Smooth muscle cell (in vitro differentiated cells): Measurements from ENCODE around the gene MANBA. TPM values are rescaled to one million over a fixed set of nuclear protein-coding genes. Genes with fewer than 3 reads are reported as not detected.
"Not testable (repeated sequence)": the region's sequence is repeated elsewhere in the genome, so short reads cannot be mapped to it uniquely, and the experiment has no call there.

Source experiments
- DNase-seq: peaks from one replicate; lab custom pipeline; 2025; ENCODE audit not compliant: unreplicated experiment; lab: John Stamatoyannopoulos, UW
- H2AFZ ChIP-seq: fragments of 200-600 bp; sonication (generic); 2 replicates; pipeline ENCODE4 v1.6.0; 2016; ENCODE audit warnings: antibody characterized with exemption, low read depth, mild to moderate bottlenecking
- H3F3A ChIP-seq: fragments of 200-600 bp; sonication (generic); 2 replicates; pipeline ENCODE4 v1.6.0; 2017; ENCODE audit warnings: antibody characterized with exemption, low read depth
- H3K27ac ChIP-seq: fragments of 200-600 bp; sonication (generic); 2 replicates; pipeline ENCODE4 v1.5.1; 2016; ENCODE audit warnings: low read depth, mild to moderate bottlenecking
- H3K27me3 ChIP-seq: fragments of 200-600 bp; sonication (generic); 2 replicates; pipeline ENCODE4 v1.6.1; 2016; ENCODE audit warnings: low read depth, mild to moderate bottlenecking
- H3K36me3 ChIP-seq: fragments of 200-600 bp; sonication (generic); 2 replicates; pipeline ENCODE4 v1.5.1; 2016; ENCODE audit warnings: low read depth
- H3K4me1 ChIP-seq: fragments of 200-600 bp; sonication (generic); 2 replicates; pipeline ENCODE4 v1.5.1; 2016; ENCODE audit warnings: low read depth
- H3K4me2 ChIP-seq: fragments of 200-600 bp; sonication (generic); 2 replicates; pipeline ENCODE4 v1.6.0; 2016; ENCODE audit warnings: mild to moderate bottlenecking
- H3K4me3 ChIP-seq: fragments of 200-600 bp; sonication (generic); 2 replicates; pipeline ENCODE4 v1.5.1; 2016; ENCODE audit warnings: mild to moderate bottlenecking
- H3K79me2 ChIP-seq: fragments of 200-600 bp; sonication (generic); 2 replicates; pipeline ENCODE4 v1.6.0; 2016; ENCODE audit warnings: low read depth, mild to moderate bottlenecking
- H3K9ac ChIP-seq: fragments of 200-600 bp; sonication (generic); 2 replicates; pipeline ENCODE4 v1.6.0; 2016; ENCODE audit warnings: low read depth
- H3K9me3 ChIP-seq: fragments of 200-600 bp; sonication (generic); replicated peaks from 2 replicates; pipeline ENCODE4 v1.5.1; 2016; ENCODE audit warnings: low read depth
- H4K20me1 ChIP-seq: fragments of 200-600 bp; sonication (generic); 2 replicates; pipeline ENCODE4 v1.6.0; 2016; ENCODE audit warnings: low read depth
- CTCF ChIP-seq: fragments of 200-600 bp; sonication (generic); IDR thresholded peaks from 2 replicates; pipeline ENCODE4 v1.5.1; 2017; ENCODE audit warnings: borderline replicate concordance, mild to moderate bottlenecking, antibody characterized with exemption; ENCODE audit not compliant: insufficient read depth, poor library complexity, severe bottlenecking
- WGBS: methylation state at CpG from one replicate; pipeline ENCODE4 v1.1.7; 2016; ENCODE audit warnings: low lambda C conversion rate; 5-methylcytosine and 5-hydroxymethylcytosine counted together
- polyA plus RNA-seq: library from polyadenylated mRNA; unstranded; fragments of >200 nt; fragmentation: Nextera tagmentation; extraction: Ambion mirVana; gene quantifications from 2 replicates; pipeline ENCODE4 v1.2.1, GENCODE V29; 2016
- total RNA-seq: library from RNA; depleted of rRNA; stranded (reverse); fragments of >200 nt; gene quantifications from 2 replicates; pipeline ENCODE4 v1.2.3, GENCODE V29; 2014

Gene MANBA
- total and polyA plus RNA-seq, 2 experiments from 2014 or later = 58.1 to 99.9 TPM

- no peaks in the 10 kb centered on the region for H3K27me3 ChIP-seq
- no peaks in the 10 kb centered on the region for H3K36me3 ChIP-seq
- H2AFZ ChIP-seq = peak overlapping the region; percentile 10
- peak; percentile 31 for TF ChIP-seq CTCF
- no peak for DNase-seq
- H3K4me3 ChIP-seq = no peak overlapping the region
- H3F3A ChIP-seq = peaks cover 11% of the 10 kb centered on the region
- H3K4me1 ChIP-seq = no peaks in the 10 kb centered on the region
- no peak overlapping the region for H3K27ac ChIP-seq
- no peaks in the 10 kb centered on the region for H4K20me1 ChIP-seq
- H3K4me2 ChIP-seq = no peak overlapping the region
- 72% methylated on average over 5 of the region's 5 CpGs for WGBS
- H3K9me3 ChIP-seq = no peaks in the 10 kb centered on the region
- no peak overlapping the region for H3K9ac ChIP-seq
- H3K79me2 ChIP-seq = no peaks in the 10 kb centered on the region
Observed at GRCh38 chr4:102623622-102624021, 137.1 kb downstream of the MANBA start.

GRCh38 chr4:102620697-102621497 lies 139.9 kb downstream of the MANBA start:
- Histone ChIP-seq H3K27me3 (no peaks in the 10 kb centered on the region), H3K4me1 (no peaks in the 10 kb centered on the region), H3K9me3 (no peaks in the 10 kb centered on the region), H3K36me3 (no peaks in the 10 kb centered on the region), H4K20me1 (no peaks in the 10 kb centered on the region), H3K4me2 (peak overlapping the region; percentile 72), H3K79me2 (no peaks in the 10 kb centered on the region), H3K4me3 (peak overlapping the region; percentile 19), H3K9ac (peak overlapping the region; percentile 14), H3K27ac (peak overlapping the region; percentile 63), H3F3A (peaks cover 11% of the 10 kb centered on the region), H2AFZ (no peak overlapping the region)
- TF ChIP-seq CTCF = peak; percentile 44
- 53% methylated on average over 8 of the region's 8 CpGs for WGBS
- no peak for DNase-seq

- 76% methylated on average over 4 of the region's 4 CpGs for WGBS
- peaks cover 11% of the 10 kb centered on the region for H3F3A ChIP-seq
Observed at GRCh38 chr4:102619776-102620631, 140.8 kb downstream of the MANBA start.

GRCh38 chr4:102619021-102619420 lies 141.7 kb downstream of the MANBA start:
- H3K4me2 ChIP-seq, H3K9me3 ChIP-seq, H3K4me1 ChIP-seq, H3K79me2 ChIP-seq, H3K27me3 ChIP-seq, H3K36me3 ChIP-seq, H3K4me3 ChIP-seq, H4K20me1 ChIP-seq, DNase-seq, H2AFZ ChIP-seq, H3K9ac ChIP-seq: not testable (repeated sequence)
- Histone ChIP-seq H3K27ac (peak overlapping the region; percentile 73), H3F3A (peaks cover 11% of the 10 kb centered on the region)
- WGBS = 83% methylated on average over 9 of the region's 9 CpGs

More at GRCh38 chr4:102619776-102620631, 140.8 kb downstream of the MANBA start:
- Histone ChIP-seq H3K9ac (peak overlapping the region; percentile 14), H3K27ac (peak overlapping the region; percentile 73), H3K4me2 (peak overlapping the region; percentile 72)
- not testable (repeated sequence) for H3K4me3 ChIP-seq, H3K27me3 ChIP-seq, H3K36me3 ChIP-seq, H4K20me1 ChIP-seq, H2AFZ ChIP-seq, H3K79me2 ChIP-seq, H3K4me1 ChIP-seq, DNase-seq, H3K9me3 ChIP-seq
